Measurements from ENCODE around the gene MXD1. TPM values are rescaled to one million over a fixed set of nuclear protein-coding genes. Genes with fewer than 3 reads are reported as not detected.
A peak's percentile ranks its signal among the peaks of the same experiment; 100 is the strongest.

Gene MXD1
- polyA plus RNA-seq, 1 donor (not counting 4 experiments of a cell fraction or from before 2014, with no cell fraction given): 15.9 TPM

DNA sequence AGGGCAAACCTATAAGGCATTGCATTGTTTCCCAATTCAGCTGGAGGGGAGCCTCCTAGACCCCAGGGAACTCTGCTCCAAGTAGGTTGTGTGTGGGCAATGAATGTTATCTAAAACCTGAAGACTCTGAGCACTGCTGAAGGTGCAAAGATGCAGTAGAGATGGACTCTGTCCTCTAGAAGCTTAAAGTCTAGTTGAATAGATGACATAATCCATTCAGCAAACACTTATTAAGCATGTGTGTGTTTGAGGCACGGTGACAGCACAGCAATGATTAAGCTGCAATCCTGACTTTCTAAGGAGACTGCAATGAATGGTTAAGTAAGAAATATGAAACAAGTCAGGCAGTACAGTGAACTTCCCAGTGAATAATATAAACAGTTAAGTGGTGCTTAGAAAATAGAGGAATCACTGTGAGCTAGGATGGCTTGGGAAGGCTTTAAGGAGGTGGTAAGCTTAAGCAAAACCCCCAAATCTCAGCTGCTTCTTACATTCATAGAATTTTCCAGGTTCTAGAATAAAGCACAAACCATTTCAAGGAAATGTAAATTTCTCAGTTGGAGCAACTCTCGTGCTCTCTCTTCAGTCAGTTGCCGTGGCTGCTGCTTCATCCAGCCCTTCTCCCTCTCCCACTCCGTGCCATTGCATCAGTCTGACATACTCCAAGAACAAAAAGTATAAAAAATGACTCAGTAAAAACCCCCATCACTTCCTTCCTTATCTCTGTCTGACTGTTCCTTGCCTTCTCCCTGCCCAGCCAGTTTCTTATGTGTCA is 19.1 kb downstream of the MXD1 start:
- TF ChIP-seq CTCF (optimal IDR thresholded peaks at IDR 0.05 in 1 of 3, IDR thresholded peaks at IDR 0.05 in 1 of 3, conservative IDR thresholded peaks at IDR 0.05 in 1 of 3; ENCODE audit: extremely low read depth in 1 of 3, insufficient read depth in 2 of 3, low read length in 3 of 3): no peak
- no peak for TF ChIP-seq EZH2 (IDR thresholded peaks at IDR 0.05; ENCODE audit: low read length)
- peak overlapping the region in 1 of 3 experiments; percentile 16 for H3K4me3 ChIP-seq (ENCODE audit: control insufficient read depth in 2 of 3, extremely low read depth in 1 of 3, insufficient read depth in 2 of 3, low read depth in 1 of 3, low read length in 3 of 3)
- no peaks in the 10 kb centered on the region for H3K9me3 ChIP-seq (ENCODE audit: control insufficient read depth, low read depth, low read length)
- no peaks in the 10 kb centered on the region for H3K79me2 ChIP-seq (ENCODE audit: control insufficient read depth, insufficient read depth, low read length)
- H3K4me2 ChIP-seq (ENCODE audit: control insufficient read depth, extremely low read depth, insufficient read depth, low read depth, low read length): peak overlapping the region; percentile 79
- peak overlapping the region; percentile 84 for H3K27ac ChIP-seq (ENCODE audit: control insufficient read depth, insufficient read depth, low read length)
- peak overlapping the region; percentile 1 for H2AFZ ChIP-seq (ENCODE audit: control insufficient read depth, low read length)
- no peak for DNase-seq (ENCODE audit: low read depth, low spot score)
- H4K20me1 ChIP-seq (ENCODE audit: control insufficient read depth, extremely low read depth, insufficient read depth, low read length): no peaks in the 10 kb centered on the region
- no peaks in the 10 kb centered on the region for H3K27me3 ChIP-seq (ENCODE audit: control insufficient read depth, extremely low read depth, insufficient read depth, low read length)
- H3K4me1 ChIP-seq (ENCODE audit: control insufficient read depth, extremely low read depth, insufficient read depth, low read length): peaks cover 29% of the 10 kb centered on the region
- peak overlapping the region; percentile 49 for H3K9ac ChIP-seq (ENCODE audit: control insufficient read depth, extremely low read depth, insufficient read depth, low read length)
- no peaks in the 10 kb centered on the region for H3K9me1 ChIP-seq (ENCODE audit: control insufficient read depth, extremely low read depth, insufficient read depth, low read length)
- dilution Hi-C loops (cut with MboI; ENCODE audit: extremely low pct_ligation_motif_present, low sequenced_read_pairs): loop anchor here (10.0 kb wide), 1 partner anchor 131 kb away; no protein-coding TSS in a partner anchor
- H3K36me3 ChIP-seq (ENCODE audit: control insufficient read depth in 2 of 2, extremely low read depth in 1 of 2, insufficient read depth in 2 of 2, low read length in 2 of 2): peaks cover 19 to 43% of the 10 kb centered on the region in 2 experiments
- FAIRE-seq: peak; percentile 53

- no peaks in the 10 kb centered on the region for H3K79me2 ChIP-seq (ENCODE audit: control insufficient read depth, insufficient read depth, low read length)
- H3K27ac ChIP-seq (ENCODE audit: control insufficient read depth, insufficient read depth, low read length): peak overlapping the region; percentile 84
- dilution Hi-C loops (cut with MboI; ENCODE audit: extremely low pct_ligation_motif_present, low sequenced_read_pairs): loop anchor here (10.0 kb wide), 1 partner anchor 130 kb away; no protein-coding TSS in a partner anchor
- no peaks in the 10 kb centered on the region for H3K9me1 ChIP-seq (ENCODE audit: control insufficient read depth, extremely low read depth, insufficient read depth, low read length)
- no peaks in the 10 kb centered on the region for H3K9me3 ChIP-seq (ENCODE audit: control insufficient read depth, low read depth, low read length)
- H3K4me2 ChIP-seq (ENCODE audit: control insufficient read depth, extremely low read depth, insufficient read depth, low read depth, low read length): peak overlapping the region; percentile 79
- peak overlapping the region in 1 of 3 experiments; percentile 16 for H3K4me3 ChIP-seq (ENCODE audit: control insufficient read depth in 2 of 3, extremely low read depth in 1 of 3, insufficient read depth in 2 of 3, low read depth in 1 of 3, low read length in 3 of 3)
- TF ChIP-seq CTCF (optimal IDR thresholded peaks at IDR 0.05 in 1 of 3, IDR thresholded peaks at IDR 0.05 in 1 of 3, conservative IDR thresholded peaks at IDR 0.05 in 1 of 3; ENCODE audit: extremely low read depth in 1 of 3, insufficient read depth in 2 of 3, low read length in 3 of 3): no peak
- no peak for TF ChIP-seq EZH2 (IDR thresholded peaks at IDR 0.05; ENCODE audit: low read length)
- H4K20me1 ChIP-seq (ENCODE audit: control insufficient read depth, extremely low read depth, insufficient read depth, low read length): no peaks in the 10 kb centered on the region
- no peak overlapping the region for H2AFZ ChIP-seq (ENCODE audit: control insufficient read depth, low read length)
- H3K36me3 ChIP-seq (ENCODE audit: control insufficient read depth in 2 of 2, extremely low read depth in 1 of 2, insufficient read depth in 2 of 2, low read length in 2 of 2): peaks cover 19 to 39% of the 10 kb centered on the region in 2 experiments
- peak overlapping the region; percentile 49 for H3K9ac ChIP-seq (ENCODE audit: control insufficient read depth, extremely low read depth, insufficient read depth, low read length)
- H3K27me3 ChIP-seq (ENCODE audit: control insufficient read depth, extremely low read depth, insufficient read depth, low read length): no peaks in the 10 kb centered on the region
- no peak for DNase-seq (ENCODE audit: low read depth, low spot score)
- no peak for FAIRE-seq
- peaks cover 29% of the 10 kb centered on the region for H3K4me1 ChIP-seq (ENCODE audit: control insufficient read depth, extremely low read depth, insufficient read depth, low read length)
Measured at GRCh38 chr2:69934614-69934908, 19.7 kb downstream of the MXD1 start.

Data from keratinocyte (primary cell).